ENCODE data around the gene MSANTD3. TPM values are rescaled to one million over a fixed set of nuclear protein-coding genes. Genes with fewer than 3 reads are reported as not detected.
"Not testable (repeated sequence)": the region's sequence is repeated elsewhere in the genome, so short reads cannot be mapped to it uniquely, and the experiment has no call there.

MSANTD3 gene
- total RNA-seq, 1 donor from 2014 or later = 18.1 TPM

DNA sequence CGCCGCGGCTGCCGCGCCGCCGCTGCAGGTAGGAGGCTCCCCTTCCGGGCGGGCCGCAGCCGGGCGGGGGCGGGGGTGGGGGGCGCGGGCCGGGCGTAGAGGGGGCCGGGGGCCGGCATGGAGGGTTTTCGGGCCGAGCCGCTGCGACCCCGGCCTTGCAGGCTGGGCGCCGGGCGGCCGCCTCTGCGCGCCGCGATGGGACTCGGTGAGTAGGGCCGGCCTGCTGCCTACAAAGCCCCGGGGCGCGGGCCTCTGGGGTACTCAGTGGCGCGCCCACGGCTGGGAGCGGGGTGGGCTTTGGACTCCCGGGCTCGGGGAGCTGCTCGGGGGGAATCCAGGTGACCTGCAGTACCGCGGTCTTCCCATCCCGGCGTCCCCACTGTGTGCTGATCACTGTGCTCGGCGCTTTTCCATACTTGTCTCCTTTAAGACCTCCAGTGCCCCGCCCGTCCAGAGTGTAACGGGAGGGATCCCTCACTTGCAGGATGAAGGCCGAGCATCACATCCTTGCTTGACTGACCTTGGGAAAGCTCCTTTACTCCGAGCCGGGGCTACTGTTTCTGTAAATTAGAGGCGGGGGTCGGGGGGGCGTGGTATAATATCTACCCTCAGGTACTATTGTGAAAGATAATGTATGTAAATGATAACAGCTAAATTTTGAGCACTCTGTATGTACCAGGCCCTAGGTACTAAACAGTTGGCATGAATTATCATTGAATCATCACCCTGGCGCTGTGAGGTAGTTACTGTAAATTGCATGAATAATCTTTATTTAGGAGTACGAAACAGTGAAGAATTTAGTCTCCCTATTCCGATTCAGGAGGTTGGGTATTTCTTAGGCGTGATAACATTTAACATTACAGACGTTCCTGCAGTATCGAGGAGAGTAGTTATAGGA is 672 bp downstream of the MSANTD3 start:
- peak; percentile 48 for ATAC-seq
- intact Hi-C loops (cut with micrococcal nuclease) = no loop called here
- DNase-seq = peak; percentile 48

DNA sequence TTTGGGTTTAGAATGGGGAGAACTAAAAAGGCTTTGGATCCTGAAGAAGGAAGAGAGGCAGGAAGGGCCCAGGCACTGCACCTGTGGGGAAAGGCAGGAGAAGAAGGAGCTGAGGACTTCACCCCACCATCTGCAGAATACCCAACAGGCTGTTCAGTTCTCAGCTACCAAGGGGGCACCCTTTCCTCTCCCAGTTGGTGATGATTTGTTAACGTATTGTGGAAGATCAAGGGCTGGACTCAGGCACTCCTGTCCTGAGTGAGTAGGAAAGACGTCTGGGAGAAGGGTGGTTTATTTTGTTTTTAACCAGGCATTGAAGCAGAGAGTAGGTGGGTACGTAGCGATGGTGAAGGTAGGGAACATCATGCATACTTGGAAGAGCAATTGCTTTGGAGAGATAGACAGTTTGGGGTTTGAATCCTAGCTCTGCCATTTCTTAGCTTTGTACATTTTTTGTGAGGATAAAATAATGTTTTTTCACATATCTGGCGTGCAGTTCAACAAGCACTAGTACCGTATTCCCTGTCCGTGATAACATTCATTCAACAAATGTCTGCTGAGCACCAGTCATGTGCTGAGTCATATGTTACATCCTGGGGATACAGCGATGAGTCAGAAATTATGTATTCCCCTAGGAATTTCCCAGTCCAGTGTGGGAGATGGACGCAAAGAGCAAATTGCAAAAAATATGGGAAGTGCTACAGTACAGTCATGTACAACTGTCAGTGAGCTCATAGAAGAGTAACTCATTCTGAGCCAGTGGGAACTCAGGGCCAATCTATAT is 2.1 kb downstream of the MSANTD3 start:
- intact Hi-C loops (cut with micrococcal nuclease) = no loop called here
- peak; percentile 44 for ATAC-seq
- DNase-seq = no peak

DNA sequence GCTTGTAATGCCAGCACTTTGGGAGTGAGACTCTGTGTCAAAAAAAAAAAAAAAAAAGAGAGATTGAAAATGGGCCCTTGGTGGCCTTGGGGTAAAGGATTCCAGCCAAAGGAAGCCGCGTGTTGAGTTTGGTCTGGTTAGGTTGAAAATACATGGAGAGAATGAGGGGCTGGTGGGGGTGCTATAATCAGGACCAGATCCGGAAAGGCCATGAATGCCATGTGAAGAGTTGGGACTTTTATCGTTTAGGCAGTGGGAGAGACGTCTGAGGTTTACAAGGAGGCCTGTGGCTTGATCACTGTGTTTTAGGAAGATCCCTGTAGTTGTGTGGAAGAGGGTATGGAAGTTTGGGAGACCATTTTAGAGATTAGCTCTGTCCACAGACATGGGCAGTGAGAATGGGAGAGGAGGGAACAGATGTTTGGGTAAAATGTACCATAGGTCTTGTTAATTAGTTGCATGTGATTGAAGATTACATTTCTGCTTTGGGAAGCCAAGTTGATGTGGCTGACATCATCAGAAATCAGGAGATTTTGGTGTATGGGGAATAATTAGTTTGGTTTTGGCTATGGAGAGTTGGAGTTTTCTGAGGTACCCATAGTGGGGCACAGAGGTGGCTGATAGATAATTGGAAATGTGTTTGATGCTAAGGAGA is 3.5 kb downstream of the MSANTD3 start:
- intact Hi-C loops (cut with micrococcal nuclease) = no loop called here
- no peak for DNase-seq
- ATAC-seq = no peak

DNA sequence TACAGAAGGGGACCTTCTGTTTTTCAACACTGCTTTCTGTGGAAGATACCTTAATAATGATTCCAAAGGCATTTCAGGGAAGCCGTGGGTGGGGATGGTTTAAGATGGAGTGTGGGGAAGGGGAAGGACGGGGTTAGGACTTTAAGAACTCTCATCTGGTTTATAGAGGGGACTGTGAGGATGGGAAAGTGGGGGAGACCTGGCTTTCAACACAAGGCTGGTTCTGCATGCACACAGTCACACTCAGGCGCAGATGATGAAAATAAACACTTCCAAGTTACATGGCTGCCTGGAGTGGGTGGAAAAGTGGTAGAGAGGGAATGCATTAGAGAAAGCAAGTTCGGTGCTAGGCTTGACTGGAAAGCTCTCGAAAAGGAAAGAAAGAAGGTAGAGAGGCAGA is 4.9 kb downstream of the MSANTD3 start:
- intact Hi-C loops (cut with micrococcal nuclease) = no loop called here
- ATAC-seq (no peak), DNase-seq (no peak)

DNA sequence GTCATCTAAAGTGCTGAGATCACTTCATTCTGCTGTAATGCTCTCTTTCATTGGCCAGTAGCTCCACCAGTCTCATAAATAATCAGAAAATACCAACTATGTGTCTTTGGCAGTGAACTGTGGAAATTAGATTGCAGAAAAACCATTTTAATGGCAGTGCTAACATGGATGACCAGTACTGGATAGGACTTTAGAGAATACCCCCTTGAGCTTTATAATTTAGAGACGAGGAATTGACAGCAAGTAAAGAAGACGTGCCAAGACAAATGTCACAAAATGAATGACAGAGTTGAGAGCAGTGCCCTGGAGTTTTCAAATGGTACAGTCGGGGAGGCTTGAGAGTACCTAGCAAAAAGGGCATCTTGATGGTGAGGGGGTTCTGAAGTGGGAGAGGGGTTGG is 5.8 kb downstream of the MSANTD3 start:
- DNase-seq (no peak), ATAC-seq (no peak)
- intact Hi-C loops (cut with micrococcal nuclease) = no loop called here

DNA sequence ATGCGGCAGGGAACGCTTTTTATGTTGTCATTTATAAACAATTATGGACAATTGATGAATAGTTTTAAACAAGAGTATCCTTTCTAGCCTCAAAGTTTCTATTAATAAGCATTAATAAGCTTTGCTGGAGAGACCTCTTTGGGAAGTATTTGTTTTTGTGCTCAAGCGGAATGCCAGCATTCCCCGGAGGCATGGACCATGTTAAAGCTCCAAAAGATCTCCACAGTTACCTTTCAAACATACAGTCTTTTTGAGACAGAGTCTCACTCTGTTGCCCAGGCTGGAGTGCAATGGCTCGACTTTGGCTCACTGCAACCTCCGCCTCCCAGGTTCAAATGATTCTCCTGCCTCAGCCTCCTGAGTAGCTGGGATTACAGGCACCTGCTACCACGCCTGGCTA is 9.6 kb downstream of the MSANTD3 start:
- DNase-seq (no peak), ATAC-seq (no peak)
- intact Hi-C loops (cut with micrococcal nuclease) = no loop called here

DNA sequence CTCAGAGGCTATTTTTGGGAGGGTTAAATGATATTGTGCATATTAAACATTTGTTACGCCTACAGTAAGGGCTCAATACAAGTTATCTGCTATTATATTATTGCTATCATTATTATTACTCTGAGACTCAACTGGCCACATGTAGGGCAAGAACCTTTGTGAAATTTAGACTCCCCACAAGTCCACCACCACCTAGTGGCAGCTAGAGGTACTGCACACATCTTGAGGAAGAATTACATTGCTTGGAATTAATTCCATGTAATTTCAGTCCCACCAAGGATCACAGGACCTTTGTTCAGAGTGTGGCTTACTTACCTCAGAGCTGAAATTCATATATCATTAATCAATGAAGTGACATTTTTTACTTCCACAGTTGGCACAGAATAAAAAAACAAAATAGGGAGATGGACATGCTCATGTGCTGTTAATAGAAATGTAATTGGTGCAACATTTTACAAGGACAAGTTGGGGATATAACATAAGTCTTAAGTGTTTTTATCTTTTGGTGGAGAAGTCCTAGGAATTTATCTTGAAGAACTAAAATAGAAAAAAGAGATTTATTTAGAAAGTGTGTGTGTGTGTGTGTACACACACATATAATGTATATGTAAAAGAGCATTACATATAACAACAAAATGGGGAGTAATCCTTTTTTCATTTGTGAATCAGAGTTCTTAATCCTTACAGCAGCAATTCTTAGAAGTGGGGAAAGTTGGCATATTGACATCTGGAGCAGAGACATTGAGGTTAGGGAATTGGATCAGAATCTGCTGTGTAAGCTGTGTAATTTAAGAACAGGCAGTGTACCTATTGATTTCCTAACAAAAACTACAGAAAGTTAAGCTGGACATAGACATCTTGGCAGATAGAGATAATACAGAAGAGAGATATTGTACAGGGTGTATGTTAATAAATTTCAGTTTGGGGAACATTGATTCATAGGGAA is 11.2 kb downstream of the MSANTD3 start:
- intact Hi-C loops (cut with micrococcal nuclease) = no loop called here
- DNase-seq (peak; percentile 43), ATAC-seq (peak; percentile 55)

DNA sequence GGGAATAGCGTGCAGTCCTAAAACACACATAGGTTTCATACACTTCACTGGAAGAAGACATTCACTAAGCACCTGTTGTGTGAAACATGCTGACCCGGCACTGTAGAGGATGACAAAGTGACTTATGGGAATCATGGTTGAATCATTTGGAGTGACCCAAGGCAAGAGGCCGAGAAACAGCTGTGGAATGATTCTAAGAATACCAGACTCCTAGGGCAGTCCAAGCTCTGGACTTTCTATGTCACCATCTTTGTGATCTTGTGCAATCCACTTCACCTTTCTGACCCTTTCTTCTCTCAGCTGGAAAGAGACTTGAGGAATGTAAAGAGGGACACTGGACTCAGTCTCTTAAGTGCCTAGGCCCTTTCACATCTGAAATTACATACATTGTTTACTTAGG is 13.1 kb downstream of the MSANTD3 start:
- intact Hi-C loops (cut with micrococcal nuclease) = no loop called here
- no peak for ATAC-seq
- no peak for DNase-seq

DNA sequence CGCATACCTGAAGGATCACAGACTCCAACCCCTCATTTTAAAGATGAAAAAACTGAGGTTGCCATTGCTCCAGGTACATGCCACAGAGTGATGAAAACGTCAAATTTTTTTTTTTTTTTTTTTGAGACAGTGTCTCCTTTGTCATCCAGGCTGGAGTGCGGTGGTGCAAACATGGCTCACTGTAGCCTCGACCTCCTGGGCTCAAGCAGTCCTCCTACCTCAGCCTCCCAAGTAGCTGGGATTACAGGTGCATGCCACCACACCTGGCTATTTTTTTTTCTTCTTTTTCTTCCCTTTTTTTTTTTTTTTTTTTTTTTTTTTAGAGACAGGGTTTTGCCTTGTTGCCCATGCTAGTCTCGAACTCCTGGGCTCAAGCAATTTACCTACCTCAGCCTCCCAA is 13.5 kb downstream of the MSANTD3 start:
- ATAC-seq; DNase-seq; intact Hi-C loops (cut with micrococcal nuclease): not testable (repeated sequence)

DNA sequence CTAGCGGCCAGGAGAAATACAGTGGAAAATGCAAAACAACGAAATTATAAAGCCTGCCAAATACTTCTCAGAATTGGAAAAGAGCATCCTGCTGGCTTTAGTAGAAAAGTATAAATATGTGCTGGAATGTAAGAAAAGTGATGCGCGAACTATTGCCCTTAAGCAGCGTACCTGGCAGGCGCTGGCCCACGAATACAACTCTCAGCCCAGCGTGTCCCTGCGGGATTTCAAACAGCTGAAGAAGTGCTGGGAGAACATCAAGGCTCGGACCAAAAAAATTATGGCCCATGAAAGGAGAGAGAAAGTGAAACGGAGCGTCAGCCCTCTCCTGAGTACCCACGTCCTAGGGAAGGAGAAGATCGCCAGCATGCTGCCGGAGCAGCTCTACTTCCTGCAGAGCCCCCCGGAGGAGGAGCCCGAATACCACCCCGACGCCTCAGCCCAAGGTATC is 15.0 kb downstream of the MSANTD3 start:
- intact Hi-C loops (cut with micrococcal nuclease) = no loop called here
- DNase-seq (no peak), ATAC-seq (no peak)

DNA sequence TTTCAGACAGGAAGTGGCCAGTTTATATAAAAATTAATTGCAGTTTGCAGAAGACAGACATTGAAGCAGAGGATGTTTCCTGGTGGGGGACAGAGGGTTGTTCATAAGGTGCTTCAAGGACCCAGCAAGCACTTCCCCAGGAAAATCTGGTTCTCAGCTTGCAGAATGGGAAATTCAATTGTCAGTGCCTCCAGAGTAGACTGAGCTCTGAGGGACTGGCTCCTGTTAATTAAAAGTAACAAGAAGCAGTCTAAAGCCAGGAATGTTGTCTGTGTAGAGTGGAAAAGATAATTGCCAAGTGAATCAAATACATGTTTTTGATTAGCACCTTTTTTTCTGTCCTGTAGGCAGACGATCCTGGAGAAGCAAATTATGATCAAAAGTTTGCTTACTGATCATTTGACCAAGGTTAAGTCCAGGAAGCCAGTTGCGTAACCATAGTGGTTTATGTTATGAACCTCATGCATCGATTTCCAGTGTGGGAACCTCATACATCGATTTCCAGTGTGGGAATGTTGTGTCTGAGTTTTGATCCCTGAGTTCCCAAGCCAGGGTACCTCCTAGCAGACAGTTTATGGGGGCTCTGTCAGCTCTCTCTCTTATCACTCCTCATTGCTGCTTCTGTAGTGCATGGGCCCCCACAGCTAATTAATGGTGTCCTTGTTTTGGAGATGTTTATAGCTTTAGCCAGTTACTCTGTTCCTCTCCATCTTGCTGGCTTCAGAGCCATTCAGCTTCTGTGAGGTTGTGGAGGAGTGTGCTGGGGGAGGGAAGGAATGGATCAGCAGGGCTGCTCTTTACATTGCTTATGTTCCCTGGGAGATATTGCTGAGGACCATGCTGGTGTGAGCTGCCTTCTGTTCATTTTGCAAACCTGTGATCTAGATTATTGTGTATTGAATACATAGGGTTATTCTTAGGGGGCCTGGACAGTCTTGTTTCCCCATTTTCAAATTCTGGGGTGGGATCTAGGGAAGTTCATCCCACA is 17.1 kb downstream of the MSANTD3 start:
- no peak for DNase-seq
- no peak for ATAC-seq
- intact Hi-C loops (cut with micrococcal nuclease) = no loop called here

DNA sequence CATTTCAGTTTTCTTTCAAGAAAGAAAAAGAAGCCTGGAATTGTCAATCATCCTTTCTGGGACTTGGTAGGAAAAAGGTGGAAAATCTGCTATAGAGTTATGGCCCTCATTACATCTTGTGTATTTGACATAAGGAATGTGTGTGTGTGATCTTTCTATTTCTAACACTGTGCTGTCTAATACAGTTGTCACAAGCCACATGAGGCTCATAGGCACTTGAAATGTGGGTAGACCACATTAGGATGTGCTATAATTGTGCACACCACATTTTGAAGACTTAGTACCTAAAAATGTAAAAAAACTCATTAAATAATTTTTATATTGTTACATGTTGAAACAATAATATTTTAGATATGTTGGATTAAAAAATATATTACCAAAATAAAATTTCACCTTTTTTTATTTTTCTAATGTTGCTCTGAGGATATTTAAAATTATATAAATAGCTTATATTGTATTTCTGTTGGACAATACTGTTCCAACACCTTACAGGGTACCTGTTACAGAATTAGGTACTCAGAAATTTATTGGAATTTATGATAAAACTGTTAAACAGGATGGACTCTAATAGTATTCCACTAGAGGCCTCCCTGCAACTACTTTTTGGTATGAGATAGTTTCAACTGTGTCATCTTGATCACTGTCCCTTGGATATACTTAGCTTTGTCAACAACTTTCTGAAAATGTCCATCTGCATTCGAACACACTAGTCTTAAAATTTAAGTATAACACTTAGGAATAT is 18.4 kb downstream of the MSANTD3 start:
- ATAC-seq = peak; percentile 34
- intact Hi-C loops (cut with micrococcal nuclease) = no loop called here
- no peak for DNase-seq

DNA sequence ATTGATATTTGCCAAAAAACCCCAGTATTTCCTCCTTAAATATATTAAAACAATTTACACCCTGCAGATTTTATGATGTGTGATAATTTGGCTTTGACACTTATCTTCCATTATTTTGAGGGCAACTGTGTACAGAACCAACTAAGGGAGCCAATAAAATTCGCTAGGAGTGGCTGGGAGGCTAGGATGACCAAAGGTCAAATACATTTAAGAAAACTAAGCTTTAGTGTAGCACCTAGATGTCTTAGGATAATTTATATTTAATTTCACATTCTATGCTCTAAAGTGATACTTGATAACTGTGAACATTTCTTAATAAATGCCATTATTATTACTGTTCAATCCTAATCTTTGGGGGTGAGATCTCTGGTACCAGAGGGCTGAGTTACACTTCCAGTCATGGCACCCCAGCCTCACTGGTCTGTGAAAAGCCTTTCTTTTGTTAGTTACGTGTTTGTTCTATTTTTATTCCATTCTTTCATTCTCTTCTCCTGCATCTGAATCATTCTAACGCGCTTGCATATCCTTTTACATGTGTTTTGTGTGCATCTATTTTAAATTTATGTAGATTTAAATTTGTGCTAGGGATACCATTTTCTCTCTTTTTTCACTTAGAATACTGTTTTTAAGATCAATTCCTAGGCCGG is 19.1 kb downstream of the MSANTD3 start:
- ATAC-seq (no peak), DNase-seq (no peak)
- intact Hi-C loops (cut with micrococcal nuclease) = no loop called here

DNA sequence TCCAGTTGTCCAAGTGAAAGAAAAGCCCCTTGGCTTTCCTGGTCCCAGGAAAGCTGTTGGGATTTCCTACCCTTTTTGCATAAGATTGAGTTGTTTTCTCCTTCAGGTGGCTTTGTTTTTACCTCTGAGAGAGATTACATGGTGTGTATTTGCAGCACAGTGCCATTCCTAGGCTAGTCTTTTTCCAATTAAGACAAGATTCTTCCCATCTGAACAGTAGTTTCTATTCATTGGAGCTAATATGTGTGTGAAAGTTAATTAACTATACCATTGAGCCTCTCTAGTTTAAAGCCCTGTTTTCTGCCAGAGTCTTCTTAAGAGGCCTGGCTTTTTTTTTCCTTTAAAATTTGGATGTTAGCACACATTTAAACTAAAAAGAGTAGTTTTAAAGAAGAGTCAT is 20.1 kb downstream of the MSANTD3 start:
- intact Hi-C loops (cut with micrococcal nuclease) = no loop called here
- no peak for DNase-seq
- no peak for ATAC-seq

DNA sequence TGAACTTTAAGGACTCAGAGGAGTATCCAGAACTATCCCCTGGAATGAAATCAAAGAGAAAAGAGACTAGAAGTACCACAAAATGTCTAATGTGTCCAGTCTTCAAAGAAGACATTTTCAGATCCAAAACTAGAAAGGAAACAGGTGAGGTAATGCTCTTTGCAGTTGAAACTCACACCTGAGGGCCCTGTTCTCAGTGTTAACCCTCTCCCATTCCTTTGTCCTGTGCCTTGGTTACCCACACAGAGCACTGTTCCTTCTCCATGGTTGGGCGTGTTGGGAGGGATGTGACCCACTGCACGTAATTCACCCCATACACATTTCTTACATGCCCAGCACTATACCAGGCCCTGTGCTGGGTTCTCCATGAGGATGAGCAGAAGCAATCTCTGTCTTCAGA is 21.3 kb downstream of the MSANTD3 start:
- DNase-seq (no peak), ATAC-seq (no peak)
- intact Hi-C loops (cut with micrococcal nuclease) = no loop called here

DNA sequence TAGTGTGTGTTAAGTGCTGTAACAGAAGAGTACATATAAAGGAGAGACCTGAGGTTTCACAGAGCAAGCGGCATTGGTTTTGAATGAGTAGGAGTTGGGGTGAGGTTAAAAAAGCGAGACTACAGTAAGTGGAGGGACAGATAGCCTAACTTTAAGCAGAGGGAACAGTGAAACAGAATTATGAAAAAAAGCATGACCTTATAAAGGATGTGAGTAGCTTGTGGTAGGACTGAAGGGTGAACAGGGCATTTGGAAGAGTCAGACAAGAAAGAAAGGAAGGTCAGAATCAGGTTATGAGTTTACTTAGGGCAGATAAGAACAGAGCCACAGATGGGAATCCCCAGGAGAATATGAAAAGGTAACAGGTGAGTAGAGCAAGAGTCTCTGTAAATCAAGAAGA is 22.5 kb downstream of the MSANTD3 start:
- no peak for ATAC-seq
- no peak for DNase-seq
- intact Hi-C loops (cut with micrococcal nuclease) = no loop called here

DNA sequence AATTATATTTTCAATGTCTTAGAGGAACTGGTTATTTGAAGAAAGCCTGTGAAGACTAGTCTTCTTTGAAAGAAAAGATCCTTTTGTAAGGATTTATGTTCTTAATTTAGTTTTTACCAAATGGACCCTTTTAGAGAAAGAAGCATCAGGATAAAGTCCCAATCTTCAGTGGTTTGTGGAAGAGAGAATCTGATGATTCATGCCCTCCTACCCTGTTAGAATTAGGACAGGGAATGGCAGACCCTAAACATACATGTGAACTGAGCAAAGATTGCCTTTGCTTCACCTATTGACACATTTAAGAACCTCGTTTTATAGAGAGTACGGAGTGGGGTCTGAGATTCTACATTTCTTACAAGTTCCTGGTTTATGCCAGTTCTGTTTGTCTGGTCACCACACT is 26.0 kb downstream of the MSANTD3 start:
- DNase-seq (no peak), ATAC-seq (no peak)
- intact Hi-C loops (cut with micrococcal nuclease) = no loop called here
